Mucosa of rectum (tissue), 2 donors: ENCODE data around the gene HELZ.
"Not testable (repeated sequence)": the region's sequence is repeated elsewhere in the genome, so short reads cannot be mapped to it uniquely, and the experiment has no call there.

Experiments used
- H3K27ac ChIP-seq, 2 donors: one replicate each; pipeline ENCODE4 v1.7.0; 2013; ENCODE audit warnings: inconsistent platforms in 2 of 2, low read depth in 2 of 2, low read length in 2 of 2
- H3K27me3 ChIP-seq, 2 donors: one replicate each; pipeline ENCODE4 v1.7.0; 2013; ENCODE audit warnings: low read length in 2 of 2; ENCODE audit not compliant: control insufficient read depth in 2 of 2, insufficient read depth in 2 of 2
- H3K36me3 ChIP-seq, 2 donors: one replicate each; pipeline ENCODE4 v1.7.0; 2013; ENCODE audit warnings: low read length in 2 of 2; ENCODE audit not compliant: control insufficient read depth in 2 of 2, insufficient read depth in 2 of 2
- H3K4me1 ChIP-seq, 2 donors: one replicate each; pipeline ENCODE4 v1.7.0; 2013; ENCODE audit warnings: low read length in 2 of 2, mild to moderate bottlenecking in 1 of 2; ENCODE audit not compliant: control insufficient read depth in 2 of 2, insufficient read depth in 2 of 2
- H3K4me3 ChIP-seq, 2 donors: one replicate each; pipeline ENCODE4 v1.7.0; 2013; ENCODE audit warnings: low read length in 2 of 2
- H3K9ac ChIP-seq, 2 donors: one replicate each; pipeline ENCODE4 v1.7.0; 2013; ENCODE audit warnings: low read length in 2 of 2, low read depth in 1 of 2, mild to moderate bottlenecking in 1 of 2
- H3K9me3 ChIP-seq, 2 donors: one replicate each; pipeline ENCODE4 v1.7.0; 2013; ENCODE audit warnings: low read length in 2 of 2; ENCODE audit not compliant: control insufficient read depth in 2 of 2
- donor health status: healthy.
- donor health status: Normal muscosa, but diverticular disease.

Gene HELZ

DNA sequence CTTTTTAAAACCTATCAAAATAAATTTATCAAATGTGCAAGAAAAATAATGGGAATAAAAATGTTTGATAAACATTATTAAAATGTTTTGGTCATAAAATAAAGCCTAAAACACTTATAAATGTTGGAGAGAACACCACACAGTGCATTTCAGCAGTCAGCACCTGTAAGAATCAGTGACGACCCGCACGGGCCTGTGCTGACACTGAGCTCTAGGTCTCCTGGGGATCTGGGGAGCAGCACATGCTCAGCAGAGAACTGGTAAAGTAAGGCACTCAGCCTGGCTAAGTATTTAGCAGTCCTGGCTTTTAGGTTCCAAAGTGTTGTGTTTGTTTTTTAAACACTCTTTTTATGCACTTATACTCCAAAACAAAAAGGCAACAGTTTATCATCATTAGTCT lies 46.9 kb downstream of the HELZ start:
- Histone ChIP-seq H3K36me3 (peaks cover 34 to 38% of the 10 kb centered on the region in 2 donors), H3K4me1 (no peaks in the 10 kb centered on the region), H3K4me3 (no peak overlapping the region), H3K27me3 (no peaks in the 10 kb centered on the region), H3K9me3 (no peaks in the 10 kb centered on the region), H3K9ac (no peak overlapping the region), H3K27ac (no peak overlapping the region)

DNA sequence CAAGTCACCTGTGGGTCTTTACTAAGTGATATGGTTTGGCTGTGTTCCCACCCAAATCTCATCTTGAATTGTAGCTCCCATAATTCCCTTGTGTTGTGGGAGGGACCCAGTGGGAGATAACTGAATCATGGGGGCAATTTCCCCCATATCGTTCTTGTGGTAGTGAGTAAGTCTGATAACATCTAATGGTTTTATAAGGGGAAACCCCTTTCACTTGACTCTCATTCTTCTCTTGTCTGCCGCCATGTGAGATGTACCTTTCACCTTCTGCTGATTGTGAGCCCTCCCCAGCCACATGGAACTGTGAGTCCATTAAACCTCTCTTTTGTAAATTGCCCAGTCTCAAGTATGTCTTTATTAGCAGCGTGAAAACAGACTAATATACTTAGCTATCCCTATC lies 48.0 kb downstream of the HELZ start:
- not testable (repeated sequence) for H3K27ac ChIP-seq, H3K4me1 ChIP-seq, H3K27me3 ChIP-seq, H3K4me3 ChIP-seq, H3K9me3 ChIP-seq, H3K9ac ChIP-seq
- peaks cover 34% of the 10 kb centered on the region in 2 donors for H3K36me3 ChIP-seq

DNA sequence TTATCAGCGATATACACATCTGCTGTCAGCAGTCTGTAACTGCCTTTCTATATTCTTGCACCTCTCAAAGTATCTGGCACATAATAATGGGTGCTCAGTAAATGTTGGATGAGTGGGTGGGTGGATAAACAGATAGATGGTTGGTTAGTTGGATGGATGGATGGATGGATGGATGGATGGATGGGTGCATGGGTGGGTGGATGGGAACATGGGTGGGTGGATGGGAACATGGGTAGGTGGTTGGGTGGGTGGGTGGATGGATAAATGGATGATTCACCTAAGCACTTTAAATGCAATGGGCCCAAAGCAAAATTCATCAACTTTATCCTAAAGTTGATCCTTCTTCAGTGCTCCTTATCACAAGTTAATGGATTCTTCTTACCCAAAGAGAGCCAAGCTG lies 48.6 kb downstream of the HELZ start:
- H3K4me3 ChIP-seq = no peak overlapping the region
- peaks cover 34% of the 10 kb centered on the region in 2 donors for H3K36me3 ChIP-seq
- H3K27ac ChIP-seq = no peak overlapping the region
- H3K27me3 ChIP-seq = no peaks in the 10 kb centered on the region
- H3K4me1 ChIP-seq = no peaks in the 10 kb centered on the region
- H3K9me3 ChIP-seq = no peaks in the 10 kb centered on the region
- no peak overlapping the region for H3K9ac ChIP-seq

GRCh38 chr17:67194134-67194533 lies 50.9 kb downstream of the HELZ start:
- no peak overlapping the region for H3K27ac ChIP-seq
- H3K4me1 ChIP-seq = no peaks in the 10 kb centered on the region
- no peaks in the 10 kb centered on the region for H3K27me3 ChIP-seq
- H3K4me3 ChIP-seq = no peak overlapping the region
- H3K9ac ChIP-seq = no peak overlapping the region
- H3K9me3 ChIP-seq = no peaks in the 10 kb centered on the region
- H3K36me3 ChIP-seq = peaks cover 22 to 23% of the 10 kb centered on the region in 2 donors

DNA sequence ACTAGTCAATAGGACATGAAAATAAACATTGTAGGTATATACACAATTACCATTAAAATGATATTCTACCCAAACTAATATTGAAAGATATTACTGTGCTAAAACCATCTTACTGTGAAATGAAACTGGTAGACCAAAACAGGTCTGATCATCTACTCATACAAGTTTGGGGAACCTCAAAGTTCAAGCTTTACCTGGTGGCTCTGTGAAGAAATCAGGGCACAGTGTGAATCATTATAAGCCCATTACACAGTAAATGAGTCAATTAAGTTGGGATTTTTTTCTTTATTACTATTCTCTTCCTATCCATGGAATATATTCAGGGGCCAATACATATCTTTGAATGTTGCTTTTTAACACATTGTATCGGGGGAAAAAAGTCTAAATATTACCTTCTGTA lies 57.1 kb downstream of the HELZ start:
- Histone ChIP-seq H3K9ac (no peak overlapping the region), H3K36me3 (peaks cover 13 to 15% of the 10 kb centered on the region in 2 donors), H3K4me3 (no peak overlapping the region), H3K27ac (no peak overlapping the region), H3K9me3 (no peaks in the 10 kb centered on the region), H3K4me1 (no peaks in the 10 kb centered on the region), H3K27me3 (no peaks in the 10 kb centered on the region)

DNA sequence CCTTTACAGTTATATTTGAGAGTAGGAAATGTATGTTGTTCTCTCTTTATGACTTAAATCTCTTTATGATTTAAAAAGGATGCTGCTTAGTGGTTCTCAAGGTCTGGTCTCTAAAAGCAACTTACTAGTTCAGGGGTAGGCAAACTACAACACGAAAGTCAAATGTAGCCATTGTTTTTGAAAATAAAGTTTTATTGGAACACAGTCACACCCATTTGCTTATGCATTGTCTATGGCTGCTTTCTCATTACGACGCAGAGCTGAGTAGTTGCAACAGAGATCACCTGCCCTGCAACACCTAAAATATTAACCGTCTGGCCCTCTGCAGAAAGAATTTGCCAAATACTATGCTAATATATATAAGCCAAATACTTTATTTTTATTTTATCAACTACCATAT lies 58.2 kb downstream of the HELZ start:
- Histone ChIP-seq H3K4me1 (no peaks in the 10 kb centered on the region), H3K27ac (no peak overlapping the region), H3K4me3 (no peak overlapping the region), H3K27me3 (no peaks in the 10 kb centered on the region), H3K9ac (no peak overlapping the region), H3K9me3 (no peaks in the 10 kb centered on the region), H3K36me3 (peaks cover 13 to 17% of the 10 kb centered on the region in 2 donors)

GRCh38 chr17:67183531-67183930 lies 61.5 kb downstream of the HELZ start:
- Histone ChIP-seq H3K4me3 (no peak overlapping the region), H3K9me3 (no peaks in the 10 kb centered on the region), H3K4me1 (no peaks in the 10 kb centered on the region), H3K36me3 (peaks cover 10 to 14% of the 10 kb centered on the region in 2 donors), H3K27ac (no peak overlapping the region), H3K27me3 (no peaks in the 10 kb centered on the region), H3K9ac (no peak overlapping the region)

DNA sequence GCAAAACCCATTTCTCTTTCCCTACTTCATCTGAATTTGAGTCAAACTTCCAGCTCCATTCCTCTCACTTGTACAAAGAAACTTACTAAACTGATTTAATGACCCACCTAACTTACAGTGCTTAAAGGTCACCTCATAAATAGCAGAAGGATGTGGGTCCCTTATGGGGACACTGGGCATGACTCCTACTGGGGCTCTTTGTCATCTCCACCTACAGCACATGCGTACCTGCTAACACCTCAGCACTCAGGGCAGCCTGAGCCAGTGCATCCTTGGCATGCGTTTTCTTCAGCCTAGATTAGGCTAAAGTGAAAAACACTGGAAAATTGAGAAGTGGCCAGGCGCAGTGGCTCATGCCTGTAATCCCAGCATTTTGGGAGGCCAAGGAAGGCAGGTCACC lies 63.2 kb downstream of the HELZ start:
- no peaks in the 10 kb centered on the region for H3K4me1 ChIP-seq
- peaks cover 10 to 12% of the 10 kb centered on the region in 2 donors for H3K36me3 ChIP-seq
- H3K9me3 ChIP-seq = no peaks in the 10 kb centered on the region
- no peaks in the 10 kb centered on the region for H3K27me3 ChIP-seq
- H3K4me3 ChIP-seq = no peak overlapping the region
- no peak overlapping the region for H3K9ac ChIP-seq
- no peak overlapping the region for H3K27ac ChIP-seq

GRCh38 chr17:67180275-67180674 lies 64.7 kb downstream of the HELZ start:
- no peaks in the 10 kb centered on the region for H3K9me3 ChIP-seq
- no peak overlapping the region for H3K27ac ChIP-seq
- H3K27me3 ChIP-seq = no peaks in the 10 kb centered on the region
- H3K4me1 ChIP-seq = no peaks in the 10 kb centered on the region
- H3K36me3 ChIP-seq = peaks cover 12 to 14% of the 10 kb centered on the region in 2 donors
- no peak overlapping the region for H3K9ac ChIP-seq
- no peak overlapping the region for H3K4me3 ChIP-seq

DNA sequence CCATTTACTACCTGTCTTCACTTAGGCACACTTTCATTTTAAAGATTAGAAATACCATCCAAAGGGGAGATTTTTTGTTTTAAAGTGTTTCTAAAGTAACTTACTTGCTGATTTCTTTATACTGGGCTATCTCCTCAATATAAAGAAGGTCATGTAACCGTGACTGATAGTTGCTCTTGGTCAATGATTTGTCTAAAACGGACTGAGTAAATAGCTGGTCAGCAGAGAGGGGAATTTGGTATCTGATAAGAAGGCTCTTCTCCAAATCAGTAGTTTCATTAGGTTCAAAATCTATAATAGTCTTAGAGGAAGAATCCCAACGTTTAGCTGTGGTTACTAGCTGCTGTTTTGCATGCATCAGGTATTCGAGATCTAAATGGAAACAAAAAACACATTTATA lies 66.4 kb downstream of the HELZ start:
- no peaks in the 10 kb centered on the region for H3K27me3 ChIP-seq
- H3K9ac ChIP-seq = no peak overlapping the region
- no peak overlapping the region for H3K4me3 ChIP-seq
- H3K27ac ChIP-seq = no peak overlapping the region
- H3K4me1 ChIP-seq = no peaks in the 10 kb centered on the region
- no peaks in the 10 kb centered on the region for H3K9me3 ChIP-seq
- H3K36me3 ChIP-seq = peaks cover 12 to 22% of the 10 kb centered on the region in 2 donors

DNA sequence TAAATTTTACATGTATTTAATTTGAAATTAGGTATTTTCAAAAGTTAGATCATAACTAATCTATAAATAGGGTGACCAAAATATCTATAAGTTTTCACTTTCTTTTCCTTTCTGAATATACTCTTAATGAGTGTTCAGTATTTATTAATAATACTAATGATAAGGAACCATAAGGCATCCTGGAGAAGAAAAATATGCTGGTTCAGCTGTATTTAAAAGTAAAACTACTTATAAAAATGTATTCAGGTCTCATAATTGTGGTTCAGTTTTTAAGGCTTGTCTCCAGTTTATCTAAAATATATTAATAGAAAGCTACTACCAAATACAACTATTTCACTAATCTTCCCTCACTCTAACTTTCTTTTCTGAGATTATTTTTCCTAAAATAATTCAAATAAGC lies 67.3 kb downstream of the HELZ start:
- Histone ChIP-seq H3K27ac (no peak overlapping the region), H3K4me1 (no peaks in the 10 kb centered on the region), H3K9me3 (no peaks in the 10 kb centered on the region), H3K9ac (no peak overlapping the region), H3K4me3 (no peak overlapping the region), H3K27me3 (no peaks in the 10 kb centered on the region), H3K36me3 (peaks cover 12 to 23% of the 10 kb centered on the region in 2 donors)
